HG03432 (cell line): ENCODE data around the gene LSMEM2.
A peak's percentile ranks its signal among the peaks of the same experiment; 100 is the strongest.

Source experiments
- ATAC-seq: cut with Tn5 transposase; IDR thresholded peaks from one replicate; pipeline ENCODE4 v1.9.1; 2021; ENCODE audit warnings: mild to moderate bottlenecking, moderate library complexity; ENCODE audit not compliant: unreplicated experiment

Gene LSMEM2

GRCh38 chr3:50336452-50337174 lies 57.7 kb downstream of the LSMEM2 start:
- ATAC-seq: peak; percentile 39

DNA sequence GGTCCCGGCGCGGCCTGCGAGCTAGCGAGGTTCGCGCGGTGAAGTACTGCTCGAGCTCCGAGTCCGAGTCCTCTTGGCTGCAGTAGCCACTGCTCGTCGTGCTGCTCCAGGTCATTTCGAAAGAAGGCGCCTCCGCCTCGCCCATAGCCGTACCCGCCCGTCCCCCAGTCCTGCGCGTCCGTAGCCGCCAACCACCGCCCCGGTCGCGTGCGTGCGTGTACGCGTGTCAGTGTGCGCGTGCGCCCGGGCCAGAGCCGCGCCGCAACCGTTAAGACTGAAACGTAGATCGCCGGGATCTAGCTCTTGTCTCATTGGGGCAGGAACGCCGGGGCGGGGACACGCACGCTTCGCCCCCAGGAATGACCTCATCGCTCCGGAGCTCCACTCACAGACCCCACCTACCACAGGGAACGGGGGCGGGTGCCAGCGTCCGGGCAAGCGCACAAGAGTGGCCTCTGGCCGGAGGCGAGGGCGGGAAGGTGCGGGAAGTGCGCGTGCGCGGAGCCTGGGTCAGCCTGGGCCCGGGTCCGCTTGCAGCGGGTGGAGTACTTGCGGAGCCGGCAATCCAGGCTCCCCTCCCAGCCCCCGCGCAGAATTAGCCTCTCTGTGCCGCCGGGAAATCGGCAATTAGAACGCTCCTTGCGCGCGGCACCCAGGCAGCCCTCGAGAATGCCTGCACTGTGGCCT lies 58.4 kb downstream of the LSMEM2 start:
- ATAC-seq: peak; percentile 76
